SIG-M5 treated with dmso at 0.1 percent for 504 hours (cell line): Measurements from ENCODE around the gene PIP5K1B.
A peak's percentile ranks its signal among the peaks of the same experiment; 100 is the strongest.

Experiments
- DNase-seq: peaks from one replicate; lab custom pipeline; 2025; ENCODE audit not compliant: unreplicated experiment; lab: John Stamatoyannopoulos, UW

PIP5K1B gene

GRCh38 chr9:68763104-68763503 lies 58.1 kb downstream of the PIP5K1B start:
- DNase-seq, result no peak

- DNase-seq, result no peak
Observed at GRCh38 chr9:68768619-68769018, 63.6 kb downstream of the PIP5K1B start.

- DNase-seq, result no peak
Observed at GRCh38 chr9:68769852-68770251, 64.8 kb downstream of the PIP5K1B start.

- no peak for DNase-seq
Observed at GRCh38 chr9:68771376-68771775, 66.3 kb downstream of the PIP5K1B start.

GRCh38 chr9:68775003-68775730 lies 70.1 kb downstream of the PIP5K1B start:
- DNase-seq, result no peak

- no peak for DNase-seq
Observed at GRCh38 chr9:68777070-68777763, 72.2 kb downstream of the PIP5K1B start.

GRCh38 chr9:68778635-68779034 lies 73.6 kb downstream of the PIP5K1B start:
- no peak for DNase-seq

GRCh38 chr9:68779558-68780379 lies 74.7 kb downstream of the PIP5K1B start:
- peak; percentile 81 for DNase-seq

GRCh38 chr9:68780380-68780712 lies 75.3 kb downstream of the PIP5K1B start:
- DNase-seq, result no peak

- DNase-seq, result no peak
Observed at GRCh38 chr9:68780720-68781119, 75.7 kb downstream of the PIP5K1B start.

GRCh38 chr9:68781928-68782327 lies 76.9 kb downstream of the PIP5K1B start:
- DNase-seq, result no peak

- no peak for DNase-seq
Observed at GRCh38 chr9:68782546-68782945, 77.5 kb downstream of the PIP5K1B start.

GRCh38 chr9:68785965-68786364 lies 80.9 kb downstream of the PIP5K1B start:
- no peak for DNase-seq

GRCh38 chr9:68791169-68791568 lies 86.1 kb downstream of the PIP5K1B start:
- no peak for DNase-seq

- no peak for DNase-seq
Observed at GRCh38 chr9:68793605-68794343, 88.7 kb downstream of the PIP5K1B start.

GRCh38 chr9:68794898-68795297 lies 89.9 kb downstream of the PIP5K1B start:
- no peak for DNase-seq

- no peak for DNase-seq
Observed at GRCh38 chr9:68795411-68795810, 90.4 kb downstream of the PIP5K1B start.

- DNase-seq, result no peak
Observed at GRCh38 chr9:68797116-68797515, 92.1 kb downstream of the PIP5K1B start.

- no peak for DNase-seq
Observed at GRCh38 chr9:68798423-68798822, 93.4 kb downstream of the PIP5K1B start.

GRCh38 chr9:68800836-68801235 lies 95.8 kb downstream of the PIP5K1B start:
- no peak for DNase-seq

GRCh38 chr9:68802525-68803015 lies 97.5 kb downstream of the PIP5K1B start:
- DNase-seq, result no peak
